Common myeloid progenitor, CD34-positive (primary cell): ENCODE data around the gene PTGES2.
"Not testable (repeated sequence)": the region's sequence is repeated elsewhere in the genome, so short reads cannot be mapped to it uniquely, and the experiment has no call there.

ENCODE experiments used
- CTCF ChIA-PET: fragments of 350-600 bp; sonication (Branson Sonifier 250); formaldehyde crosslinking; loops from one replicate; lab custom pipeline; 2021; ENCODE audit warnings: antibody characterized with exemption; lab: Charles Lee
- POLR2A ChIA-PET: fragments of 350-600 bp; sonication (Branson Sonifier 250); formaldehyde crosslinking; loops from one replicate; lab custom pipeline; 2021; ENCODE audit warnings: antibody characterized with exemption; lab: Charles Lee
- DNase-seq, 3 donors: peaks; one replicate each; pipeline versions ENCODE4 v3.0.0 to v3.0.0-alpha.2; 2013
- H3K27ac ChIP-seq, 2 experiments: 1 replicate in 1 of 2; 2 replicates in 1 of 2; pipeline ENCODE4 v1.7.0; 2013; ENCODE audit warnings: inconsistent platforms in 2 of 2, low read length in 2 of 2, mild to moderate bottlenecking in 2 of 2, low read depth in 1 of 2, moderate library complexity in 1 of 2; ENCODE audit not compliant: severe bottlenecking in 2 of 2, insufficient read depth in 1 of 2, poor library complexity in 1 of 2
- H3K27me3 ChIP-seq, 5 experiments: replicated peaks in 2 of 5; 1 replicate in 3 of 5; 2 replicates in 2 of 5; pipeline versions ENCODE4 v1.6.1 to v1.7.0; 2013; ENCODE audit warnings: low read length in 4 of 5, mild to moderate bottlenecking in 2 of 5, moderate library complexity in 2 of 5, inconsistent platforms in 1 of 5; ENCODE audit not compliant: insufficient read depth in 5 of 5, control insufficient read depth in 4 of 5
- H3K36me3 ChIP-seq, 4 experiments: 1 replicate in 2 of 4; 2 replicates in 2 of 4; pipeline versions ENCODE4 v1.6.1 to v1.7.0; 2013; ENCODE audit warnings: low read length in 3 of 4, control low read depth in 1 of 4, mild to moderate bottlenecking in 1 of 4; ENCODE audit not compliant: control insufficient read depth in 4 of 4, insufficient read depth in 4 of 4
- H3K4me1 ChIP-seq, 4 experiments: 1 replicate in 3 of 4; 2 replicates in 1 of 4; pipeline versions ENCODE4 v1.6.1 to v1.7.1; 2013; ENCODE audit warnings: low read length in 3 of 4, mild to moderate bottlenecking in 3 of 4, control low read depth in 1 of 4, inconsistent platforms in 1 of 4, moderate library complexity in 1 of 4; ENCODE audit not compliant: control insufficient read depth in 4 of 4, insufficient read depth in 4 of 4; ENCODE audit errors: control extremely low read depth in 1 of 4
- H3K4me3 ChIP-seq, 7 experiments: 1 replicate in 4 of 7; 2 replicates in 3 of 7; pipeline versions ENCODE4 v1.5.1 to v1.7.0; 2013; ENCODE audit warnings: mild to moderate bottlenecking in 7 of 7, low read length in 6 of 7, moderate library complexity in 6 of 7, inconsistent platforms in 2 of 7, low read depth in 2 of 7, control low read depth in 1 of 7; ENCODE audit not compliant: insufficient read depth in 4 of 7, control insufficient read depth in 1 of 7; ENCODE audit errors: extremely low read depth in 1 of 7
- H3K9me3 ChIP-seq, 5 experiments: 1 replicate in 4 of 5; 2 replicates in 1 of 5; pipeline versions ENCODE4 v1.6.1 to v1.7.1; 2013; ENCODE audit warnings: low read length in 4 of 5, mild to moderate bottlenecking in 2 of 5, inconsistent platforms in 1 of 5, low read depth in 1 of 5, moderate library complexity in 1 of 5; ENCODE audit not compliant: control insufficient read depth in 4 of 5, insufficient read depth in 2 of 5; ENCODE audit errors: control extremely low read depth in 1 of 5
- WGBS: methylation state at CpG from one replicate; pipeline ENCODE4 v1.1.5; 2013; ENCODE audit not compliant: insufficient coverage; 5-methylcytosine and 5-hydroxymethylcytosine counted together

The PTGES2 gene

DNA sequence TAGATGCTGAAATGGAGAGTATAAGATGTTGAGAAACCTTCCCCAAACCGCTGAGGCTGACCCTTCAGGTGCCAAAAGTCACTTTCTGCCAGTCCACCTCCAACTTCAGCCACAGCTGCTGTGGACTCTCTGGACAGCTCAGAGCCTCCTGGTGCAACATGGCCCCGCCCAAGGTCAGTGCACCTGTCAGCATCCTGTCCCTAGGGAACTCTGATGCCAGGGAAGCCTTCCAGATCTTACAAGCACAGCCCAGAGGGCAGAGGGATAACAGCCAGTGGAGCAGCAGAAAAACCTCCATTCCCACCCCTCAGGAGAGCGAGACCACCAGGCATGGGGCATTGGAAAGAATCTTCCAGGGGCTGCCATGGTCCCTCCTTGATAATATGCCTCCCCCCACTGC lies 10.5 kb upstream of the PTGES2 start:
- Histone ChIP-seq H3K36me3 (no peaks in the 10 kb centered on the region), H3K27me3 (no peaks in the 10 kb centered on the region), H3K9me3 (no peaks in the 10 kb centered on the region), H3K4me1 (peaks cover 0 to 14% (median 7%) of the 10 kb centered on the region in 4 experiments), H3K27ac (no peak overlapping the region), H3K4me3 (no peak overlapping the region)
- no peak for DNase-seq
- WGBS, result 100% methylated on average over 2 of the region's 3 CpGs
- ChIA-PET CTCF (interaction anchor here (1.0 to 1.4 kb wide), 2 partner anchors 8 to 9 kb away, joined by 3 to 6 read pairs; no protein-coding TSS in a partner anchor), POLR2A (no interaction called here)

DNA sequence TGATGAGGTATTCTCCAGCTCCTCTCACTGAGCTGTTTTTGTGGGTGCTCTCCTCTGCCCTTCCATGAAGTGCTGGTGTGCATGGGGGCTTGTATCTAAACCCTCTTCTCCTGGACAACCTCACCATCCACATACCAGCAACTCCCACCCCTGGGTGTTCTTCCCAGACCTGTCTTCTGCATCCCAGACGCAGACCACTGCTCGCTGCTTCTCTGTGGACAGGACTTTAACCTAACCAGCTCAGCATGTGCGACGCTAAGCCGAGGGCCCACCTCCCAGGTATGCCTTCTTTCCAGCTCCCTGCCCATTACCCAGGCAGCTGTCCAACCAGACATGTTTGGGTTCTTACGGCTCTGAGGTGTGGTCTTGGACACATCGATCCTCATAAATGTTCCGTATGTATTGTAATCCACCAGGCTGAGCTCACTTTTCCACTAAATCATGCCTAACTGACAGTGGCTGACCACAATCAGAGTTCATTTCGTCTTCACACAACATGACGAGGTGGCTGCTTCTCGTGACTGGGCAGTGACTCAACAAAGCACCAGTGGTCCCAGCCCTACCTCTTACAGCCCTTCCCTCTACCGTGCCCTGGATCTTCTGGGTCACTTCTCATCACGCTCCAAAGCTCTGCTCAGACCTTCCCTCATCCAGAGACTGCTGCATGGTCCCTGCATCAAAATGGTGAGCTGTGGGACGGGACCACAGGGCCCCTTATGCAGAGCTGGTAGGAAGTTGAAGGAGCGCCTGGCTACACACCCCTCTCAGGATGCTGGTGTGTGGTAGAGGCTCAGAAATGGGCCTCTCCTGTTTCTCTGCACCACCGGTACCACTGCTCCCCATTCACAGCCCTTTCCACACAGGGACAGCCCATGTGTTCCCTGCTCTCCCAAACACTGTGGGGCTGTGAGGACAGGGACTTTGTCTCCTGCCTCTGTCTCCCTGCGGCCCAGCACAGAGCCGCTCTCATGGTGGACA lies 9.6 kb upstream of the PTGES2 start:
- H3K9me3 ChIP-seq, result no peaks in the 10 kb centered on the region
- H3K36me3 ChIP-seq, result no peaks in the 10 kb centered on the region
- WGBS, result 87% methylated on average over 14 of the region's 18 CpGs
- no peak overlapping the region for H3K27ac ChIP-seq
- ChIA-PET CTCF (interaction anchor here (1.0 to 1.7 kb wide), 5 partner anchors 8 to 20 kb away, joined by 3 to 6 read pairs (median 4); no protein-coding TSS in a partner anchor), POLR2A (no interaction called here)
- no peak overlapping the region for H3K4me3 ChIP-seq
- no peaks in the 10 kb centered on the region for H3K27me3 ChIP-seq
- peaks cover 0 to 8% (median 6%) of the 10 kb centered on the region in 4 experiments for H3K4me1 ChIP-seq
- DNase-seq, result peak in 2 of 3 donors; percentile 24 to 61

DNA sequence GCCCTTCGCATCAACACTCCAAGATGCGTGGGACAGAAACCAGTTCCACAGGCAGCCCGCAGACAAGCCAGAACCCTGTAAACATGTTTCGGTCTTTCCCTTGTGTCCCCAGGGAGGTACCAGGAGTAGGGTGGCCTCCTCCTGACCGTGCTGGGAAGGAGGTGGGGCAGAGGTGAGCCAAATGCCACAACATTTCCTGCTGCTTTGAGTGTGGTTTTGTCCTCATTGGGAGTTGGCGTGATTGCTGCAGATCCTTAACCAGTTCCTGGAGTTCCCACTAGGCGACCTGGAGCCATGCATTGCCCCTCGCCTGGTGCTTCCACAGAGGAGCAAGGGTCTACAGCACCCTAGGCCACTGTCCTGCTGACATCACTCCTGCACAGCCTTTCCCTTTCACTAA lies 8.0 kb upstream of the PTGES2 start:
- POLR2A ChIA-PET, DNase-seq, H3K4me3 ChIP-seq, H3K27me3 ChIP-seq, H3K27ac ChIP-seq, H3K9me3 ChIP-seq, H3K4me1 ChIP-seq, H3K36me3 ChIP-seq: not testable (repeated sequence)
- CTCF ChIA-PET, result interaction anchor here (1.7 kb wide), 1 partner anchor 10 kb away, joined by 6 read pairs; no protein-coding TSS in a partner anchor
- WGBS, result 62% methylated on average over 7 of the region's 8 CpGs

DNA sequence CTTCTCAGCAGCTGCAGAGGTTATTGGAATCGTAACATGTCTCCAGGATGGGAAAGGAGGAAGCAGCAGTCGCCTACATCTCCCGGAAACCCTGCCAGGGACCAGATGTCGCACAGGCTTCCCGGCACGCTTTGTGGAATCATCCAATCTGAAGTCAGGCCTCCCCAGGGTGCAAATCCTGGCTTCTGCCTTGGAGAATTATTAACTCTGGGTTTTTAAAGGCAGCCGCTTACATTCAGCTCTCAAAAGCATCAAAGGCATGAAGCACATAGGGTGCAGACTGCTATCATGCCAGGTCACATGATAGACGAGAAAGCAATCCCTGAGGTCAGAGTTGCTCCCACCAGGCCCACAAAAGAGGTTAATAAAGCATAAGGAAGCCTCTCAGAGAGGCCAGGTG lies 4.6 kb upstream of the PTGES2 start:
- H3K36me3 ChIP-seq, DNase-seq, H3K4me3 ChIP-seq, H3K9me3 ChIP-seq, H3K27ac ChIP-seq, H3K27me3 ChIP-seq, POLR2A ChIA-PET: not testable (repeated sequence)
- H3K4me1 ChIP-seq, result peaks cover 0 to 15% (median 13%) of the 10 kb centered on the region in 4 experiments
- CTCF ChIA-PET, result interaction anchor here (1.1 to 1.2 kb wide), 2 partner anchors 26 to 27 kb away, joined by 4 read pairs; no protein-coding TSS in a partner anchor
- WGBS, result 72% methylated on average over 7 of the region's 8 CpGs

DNA sequence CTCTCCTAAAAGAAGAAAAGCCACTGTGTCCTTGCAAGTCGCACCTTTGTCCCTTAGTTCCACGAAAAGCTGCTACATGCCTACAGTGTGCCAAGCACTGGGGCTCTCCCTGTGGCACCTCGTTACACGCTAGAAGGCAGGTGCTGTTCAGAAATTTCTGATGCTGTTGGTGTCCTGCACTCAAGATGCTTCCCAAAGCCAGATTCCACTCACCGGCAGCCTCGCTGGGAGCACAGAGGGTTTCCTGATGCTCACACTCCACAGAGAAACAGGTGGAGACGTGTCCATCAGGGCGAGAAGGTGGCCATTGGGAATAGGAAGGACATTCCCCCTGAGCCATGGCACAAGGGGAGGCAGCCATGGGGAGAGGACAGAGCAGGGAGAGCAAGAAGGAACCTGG lies 3.8 kb upstream of the PTGES2 start:
- H3K4me1 ChIP-seq, result peaks cover 0 to 20% (median 19%) of the 10 kb centered on the region in 4 experiments
- H3K4me3 ChIP-seq, DNase-seq, POLR2A ChIA-PET, H3K9me3 ChIP-seq, H3K27me3 ChIP-seq, H3K27ac ChIP-seq, H3K36me3 ChIP-seq: not testable (repeated sequence)
- WGBS, result 98% methylated on average over 6 of the region's 8 CpGs
- CTCF ChIA-PET, result interaction anchor here (1.1 to 1.2 kb wide), 2 partner anchors 27 to 28 kb away, joined by 4 read pairs; no protein-coding TSS in a partner anchor

DNA sequence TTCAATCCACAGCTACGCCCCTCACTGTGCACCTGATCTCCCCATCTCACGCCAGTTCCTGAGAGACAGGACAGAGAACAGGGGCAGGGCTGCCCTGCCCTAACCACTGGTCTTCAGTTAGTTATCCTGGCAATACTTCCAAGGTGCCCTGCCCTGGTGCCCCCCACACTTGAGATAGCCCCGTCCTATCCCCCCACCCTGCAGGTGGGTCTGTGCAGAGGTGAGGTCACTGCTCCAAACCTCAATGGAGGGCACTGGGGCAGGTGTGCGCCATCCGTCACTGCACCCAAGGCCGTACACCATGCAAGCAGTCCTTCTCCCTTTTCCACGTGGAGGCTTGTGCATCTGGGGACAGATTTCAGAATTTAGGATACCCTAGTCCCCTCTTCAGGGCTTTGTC lies 3.1 kb upstream of the PTGES2 start:
- POLR2A ChIA-PET, CTCF ChIA-PET, DNase-seq, H3K27ac ChIP-seq, H3K4me3 ChIP-seq, H3K9me3 ChIP-seq, H3K36me3 ChIP-seq, H3K27me3 ChIP-seq: not testable (repeated sequence)
- WGBS, result 61% methylated on average over 3 of the region's 7 CpGs
- H3K4me1 ChIP-seq, result peaks cover 0 to 26% (median 25%) of the 10 kb centered on the region in 4 experiments
